ENCODE measurements around the gene FHL2. TPM values are rescaled to one million over a fixed set of nuclear protein-coding genes. Genes with fewer than 3 reads are reported as not detected.
"Not testable (repeated sequence)": the region's sequence is repeated elsewhere in the genome, so short reads cannot be mapped to it uniquely, and the experiment has no call there.

Gene FHL2
- total RNA-seq, 1 experiment from 2014 or later = 195 TPM

DNA sequence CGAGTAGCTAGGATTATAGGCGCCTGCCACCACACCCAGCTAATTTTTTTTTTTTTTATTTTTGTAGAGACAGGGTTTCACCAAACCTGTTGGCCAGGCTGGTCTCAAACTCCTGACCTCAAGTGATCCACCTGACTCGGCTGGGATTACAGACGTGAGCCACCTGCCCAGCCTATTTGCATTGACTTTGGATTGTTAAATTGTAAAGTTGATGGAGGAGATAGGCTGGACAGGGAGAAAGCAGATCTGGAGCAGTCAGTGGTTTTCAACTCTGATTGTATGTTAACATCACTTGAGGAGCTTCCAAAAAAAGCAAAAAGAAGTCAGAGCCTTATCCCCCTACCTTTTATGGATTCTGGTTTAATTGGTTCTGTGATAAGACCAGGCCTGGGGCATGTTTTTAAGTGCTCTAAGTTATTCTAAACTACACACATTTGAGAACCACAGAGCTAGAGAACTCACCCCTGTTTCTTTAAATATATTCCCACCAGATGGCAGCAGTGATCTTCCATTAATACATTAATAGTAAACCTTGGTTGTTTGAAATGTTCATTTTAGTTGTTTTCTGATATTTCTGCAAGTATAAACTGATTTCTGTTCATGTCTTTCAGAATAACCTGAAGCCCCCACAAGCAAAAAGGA, 54.0 kb downstream of the FHL2 start:
- DNase-seq (ENCODE audit: low spot score) = peak; percentile 43

- DNase-seq (ENCODE audit: low spot score) = no peak
Measured at GRCh38 chr2:105339414-105339813, 59.4 kb downstream of the FHL2 start.

- DNase-seq (ENCODE audit: low spot score) = no peak
Measured at GRCh38 chr2:105338020-105338385, 60.8 kb downstream of the FHL2 start.

DNA sequence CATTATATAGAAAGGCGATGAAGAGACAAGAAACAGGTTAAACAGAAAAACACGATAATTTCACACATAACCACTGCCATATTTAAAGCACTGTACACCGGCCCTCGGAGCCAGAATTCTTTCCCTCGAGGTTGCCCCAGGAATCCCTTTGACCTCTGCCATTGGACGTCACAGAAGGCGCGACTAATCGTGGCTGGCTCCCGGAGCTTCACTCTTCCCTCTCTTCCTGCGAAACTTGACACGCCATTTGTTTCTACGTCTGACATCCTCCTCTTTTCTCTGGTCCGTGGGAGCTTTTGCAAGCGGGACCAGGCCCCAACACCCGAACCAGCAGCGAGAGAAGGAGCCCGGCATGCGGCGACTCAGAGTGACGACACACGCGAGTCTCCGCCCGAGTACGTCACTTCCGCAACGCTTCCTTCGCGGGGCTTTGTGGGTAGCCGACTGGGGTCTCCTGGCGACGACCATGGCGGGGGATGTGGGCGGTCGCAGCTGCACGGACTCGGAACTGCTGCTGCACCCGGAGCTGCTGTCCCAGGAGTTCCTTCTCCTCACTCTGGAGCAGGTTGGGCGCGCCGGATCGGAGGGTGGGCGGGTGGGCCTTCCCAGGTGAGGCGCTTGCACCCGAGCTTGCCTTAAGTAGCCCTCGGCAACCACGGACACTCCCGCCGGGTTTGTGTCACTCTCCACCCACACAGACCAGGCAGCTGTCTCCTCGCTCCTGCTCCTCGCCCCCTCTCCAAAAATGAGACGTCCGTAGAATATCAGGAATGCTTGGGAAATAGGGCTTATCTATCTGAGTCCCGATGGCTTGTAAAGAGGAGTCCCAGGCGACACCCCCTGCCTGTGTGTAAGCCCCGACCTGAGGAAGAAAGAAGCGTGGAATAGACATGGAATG, 61.5 kb downstream of the FHL2 start, which contains the start of gene C2orf49:
Gene C2orf49, plus strand, starts transcription at position 419 of the 898 bp plus-strand sequence. Its CDS starts 48 bp downstream, at position 467.
- peak; percentile 81 for DNase-seq (ENCODE audit: low spot score)

DNA sequence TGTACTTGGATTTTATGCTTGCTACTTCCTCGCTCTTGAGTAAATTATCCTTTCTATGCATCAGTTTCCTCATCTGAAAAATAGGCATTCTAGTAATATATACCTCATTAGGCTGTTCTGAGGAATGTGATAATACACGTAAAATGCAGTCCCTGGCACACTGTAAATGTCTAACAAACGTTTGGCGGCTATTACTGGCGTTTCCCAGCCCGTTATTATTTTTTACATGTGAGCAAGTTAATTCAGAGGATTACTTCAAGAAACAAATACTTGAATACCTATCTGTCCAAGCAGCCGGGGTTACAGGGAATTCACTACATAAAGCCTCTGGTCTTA, 62.1 kb downstream of the FHL2 start:
- no peak for DNase-seq (ENCODE audit: low spot score)

DNA sequence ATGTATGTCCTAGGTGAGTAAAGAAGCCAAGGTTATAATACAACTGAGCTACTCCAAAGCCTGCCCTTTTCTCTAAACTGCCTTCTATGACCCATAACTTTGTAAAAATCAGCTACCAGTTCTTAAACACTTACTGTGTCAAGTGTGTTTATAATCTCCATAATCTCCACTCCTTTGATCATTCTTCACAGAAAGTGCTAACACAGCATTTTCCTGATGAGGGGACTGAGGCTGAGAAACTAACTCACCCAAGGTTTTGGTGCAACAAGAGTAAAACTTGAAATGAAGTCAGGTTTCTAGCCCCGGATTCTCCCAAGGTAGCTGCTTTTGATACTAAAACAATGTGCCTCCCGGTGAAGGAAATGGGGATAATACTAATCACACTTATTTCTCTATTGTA, 63.4 kb downstream of the FHL2 start:
- no peak for DNase-seq (ENCODE audit: low spot score)

- no peak for DNase-seq (ENCODE audit: low spot score)
Measured at GRCh38 chr2:105334211-105334610, 64.6 kb downstream of the FHL2 start.

- no peak for DNase-seq (ENCODE audit: low spot score)
Measured at GRCh38 chr2:105330681-105331375, 68.0 kb downstream of the FHL2 start.

GRCh38 chr2:105329561-105330495, 69.0 kb downstream of the FHL2 start, which contains the start of gene TGFBRAP1:
Gene TGFBRAP1, minus strand, starts transcription at chr2:105329735. Its CDS starts 21,434 bp downstream, at chr2:105308301.
- no peak for DNase-seq (ENCODE audit: low spot score)

GRCh38 chr2:105329197-105329554, 69.7 kb downstream of the FHL2 start:
- DNase-seq (ENCODE audit: low spot score) = no peak

DNA sequence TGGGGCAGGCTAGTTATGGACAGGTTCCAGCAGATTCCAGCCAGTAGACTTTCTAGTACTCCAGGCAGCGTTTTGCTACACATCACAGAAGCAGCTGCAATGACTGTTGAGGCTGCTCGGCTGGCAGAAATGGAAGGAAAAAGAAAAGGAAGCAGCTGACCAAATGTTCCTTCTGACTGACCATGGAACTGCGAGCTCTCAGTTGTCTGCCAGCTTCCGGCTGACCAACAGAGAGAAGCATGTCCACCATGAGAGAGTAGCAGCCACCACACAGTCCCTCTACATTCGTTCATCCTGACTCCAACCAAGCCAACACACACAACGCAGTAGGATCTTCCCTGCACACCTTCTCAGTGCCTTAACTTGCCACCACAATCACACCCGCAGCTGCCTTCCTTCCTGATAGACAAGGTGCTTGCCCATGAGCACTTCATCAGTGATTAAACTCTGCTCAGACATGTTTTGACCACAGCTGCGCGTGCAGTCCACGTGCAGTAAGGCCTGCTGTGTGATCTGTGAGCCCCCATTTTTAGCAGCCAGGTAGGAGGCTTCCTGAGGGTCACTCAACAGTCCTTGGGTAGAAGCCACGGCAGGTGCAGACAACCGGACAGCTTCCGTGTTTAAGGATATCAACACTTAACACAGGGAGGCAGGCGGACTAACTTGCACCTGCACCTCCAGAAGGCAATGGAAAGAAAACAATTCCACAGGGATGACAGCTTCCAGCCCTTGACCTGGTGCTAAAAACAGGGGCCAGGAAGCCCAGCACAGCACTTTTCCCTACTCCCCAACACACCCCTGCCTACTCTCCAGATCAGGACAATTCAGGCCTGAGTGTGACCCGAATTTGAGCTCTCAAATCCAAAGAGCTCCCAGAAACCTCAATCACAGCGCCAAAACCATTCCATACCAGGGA, 70.3 kb downstream of the FHL2 start:
- no peak for DNase-seq (ENCODE audit: low spot score)

DNA sequence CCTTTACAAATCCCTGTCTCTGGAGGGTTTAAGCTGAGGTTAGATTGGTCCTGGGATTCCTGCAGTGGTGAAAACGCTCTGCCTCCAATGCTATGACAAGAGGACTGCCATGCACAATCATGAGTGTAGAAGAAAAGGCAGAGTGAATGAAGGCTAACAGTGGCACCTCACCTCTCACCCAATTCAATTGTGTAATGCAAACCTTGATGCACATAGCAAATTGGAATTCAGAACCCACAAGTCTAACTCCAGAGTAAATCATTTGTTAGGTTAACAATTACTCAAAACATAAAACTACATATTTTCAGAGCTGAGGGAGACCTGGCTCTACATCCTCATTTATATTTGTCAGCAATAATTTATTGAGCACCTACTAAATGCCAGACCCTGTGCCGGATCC, 71.2 kb downstream of the FHL2 start:
- no peak for DNase-seq (ENCODE audit: low spot score)

DNA sequence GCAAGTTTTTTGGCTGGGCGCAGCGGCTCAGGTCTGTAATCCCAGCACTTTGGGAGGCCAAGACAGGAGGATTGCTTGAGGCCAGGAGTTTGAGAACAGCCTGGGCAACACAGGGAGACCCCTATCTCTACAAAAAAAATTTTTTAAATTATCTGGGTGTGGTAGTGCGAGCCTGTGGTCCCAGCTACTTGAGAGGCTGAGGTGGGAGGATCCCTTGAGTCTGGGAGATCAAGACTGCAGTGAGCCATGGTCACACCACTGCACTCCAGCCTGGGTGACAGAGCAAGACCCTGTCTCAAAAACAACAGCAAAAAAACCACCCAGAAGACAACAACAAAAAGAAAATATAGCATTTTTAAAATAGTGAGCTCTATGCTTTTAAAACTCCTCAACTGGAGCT, 71.6 kb downstream of the FHL2 start:
- not testable (repeated sequence) for DNase-seq (ENCODE audit: low spot score)

DNA sequence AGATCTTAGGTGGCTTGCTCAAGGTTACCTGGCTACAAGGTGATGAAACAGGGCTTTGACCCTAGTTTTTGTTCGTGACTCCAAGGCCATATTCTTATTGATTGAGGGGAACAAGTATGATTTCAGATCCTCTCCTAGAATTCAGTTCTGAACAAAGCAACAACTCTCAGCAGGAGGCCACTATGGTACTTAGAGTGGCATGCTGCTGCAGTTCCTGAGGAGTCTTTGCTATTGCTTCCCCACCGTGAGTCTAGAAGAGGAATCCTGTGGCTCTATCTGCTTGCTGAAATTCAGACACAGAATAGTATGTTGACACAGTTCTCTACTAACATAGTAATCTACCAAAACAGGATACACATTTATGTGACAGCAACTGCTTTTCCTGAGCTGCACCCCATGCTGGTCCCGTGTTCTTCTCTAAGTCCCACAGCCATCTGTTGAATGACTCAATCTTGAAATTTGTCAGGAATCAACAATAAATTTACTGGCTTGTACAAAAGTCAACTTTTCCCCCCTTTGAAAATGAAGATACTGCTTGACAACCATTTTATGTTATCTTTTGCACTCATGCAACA, 73.4 kb downstream of the FHL2 start:
- no peak for DNase-seq (ENCODE audit: low spot score)

- peak; percentile 80 for DNase-seq (ENCODE audit: low spot score)
Measured at GRCh38 chr2:105324732-105325131, 74.1 kb downstream of the FHL2 start.

GRCh38 chr2:105324101-105324500, 74.8 kb downstream of the FHL2 start:
- no peak for DNase-seq (ENCODE audit: low spot score)

DNA sequence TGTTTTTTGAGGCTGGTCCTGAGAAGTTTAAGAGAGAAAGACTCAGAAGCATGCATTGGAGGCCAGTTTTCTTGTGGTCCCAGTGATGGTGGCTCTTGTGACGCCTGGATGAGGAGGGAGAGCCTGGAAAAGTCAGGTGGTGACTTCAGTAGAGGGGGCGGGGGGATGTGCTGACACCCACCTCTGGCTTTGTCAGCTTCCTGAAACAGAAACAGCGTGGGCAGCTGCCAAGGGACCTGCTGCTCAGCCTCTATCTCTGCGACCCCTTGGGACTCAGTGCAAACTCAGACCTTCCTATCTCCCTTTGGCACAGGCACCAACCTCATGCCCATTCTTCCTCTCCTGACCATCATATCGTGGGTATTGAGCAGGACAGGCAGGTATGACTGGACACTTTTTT, 75.7 kb downstream of the FHL2 start:
- no peak for DNase-seq (ENCODE audit: low spot score)

GRCh38 chr2:105321875-105322646, 76.8 kb downstream of the FHL2 start:
- no peak for DNase-seq (ENCODE audit: low spot score)

- DNase-seq (ENCODE audit: low spot score) = no peak
Measured at GRCh38 chr2:105320651-105321215, 78.1 kb downstream of the FHL2 start.

All from H4 (cell line).